ENCODE data around the gene PRR35. TPM values are rescaled to one million over a fixed set of nuclear protein-coding genes. Genes with fewer than 3 reads are reported as not detected.
"Not testable (repeated sequence)": the region's sequence is repeated elsewhere in the genome, so short reads cannot be mapped to it uniquely, and the experiment has no call there.

Gene PRR35
- total and polyA plus RNA-seq, 7 donors, result not detected

DNA sequence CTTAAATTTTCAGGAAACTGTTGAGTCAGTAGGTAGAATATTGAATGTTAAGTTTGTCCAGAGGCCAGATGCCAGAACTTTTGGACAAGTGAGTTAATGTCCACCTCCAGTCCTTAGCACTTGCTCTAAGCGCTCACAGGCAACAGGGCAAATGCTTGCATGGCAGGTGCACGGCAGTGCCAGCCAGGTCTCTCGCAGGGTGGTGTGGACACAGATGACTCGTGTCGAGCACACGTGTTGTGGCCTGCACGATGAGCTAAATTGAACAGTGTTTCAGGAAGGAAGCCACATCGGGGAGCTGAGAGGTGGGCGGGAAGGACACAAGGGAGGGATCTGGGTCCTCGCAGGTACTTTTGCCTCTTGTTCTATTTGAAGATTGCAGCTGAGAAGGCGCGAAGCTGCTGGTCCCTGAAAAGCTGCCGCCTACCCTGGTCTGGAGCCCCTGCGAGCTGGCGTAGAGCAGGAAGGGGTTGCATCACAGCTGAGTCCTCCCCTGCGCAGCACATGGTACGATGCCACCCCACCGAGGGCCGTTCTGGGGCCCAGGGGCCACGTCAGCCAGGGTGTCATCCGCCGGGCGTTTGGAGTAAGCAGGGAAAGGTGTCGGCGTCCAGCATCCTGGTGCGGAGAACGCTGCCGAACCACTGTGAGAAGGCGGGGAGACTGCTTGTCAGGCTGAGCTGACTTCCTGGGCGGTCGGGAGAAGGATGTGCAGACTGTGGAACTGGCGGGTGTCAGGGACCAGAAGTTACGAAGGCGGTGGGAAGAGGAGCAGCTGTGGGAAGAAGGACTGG lies 35.9 kb downstream of the PRR35 start:
- H3K36me3 ChIP-seq (ENCODE audit: insufficient read depth in 1 of 2, low read depth in 1 of 2), result peaks cover 0 to 17% of the 10 kb centered on the region in 2 donors
- no peaks in the 10 kb centered on the region for H3K27me3 ChIP-seq (ENCODE audit: insufficient read depth in 3 of 3, low read length in 2 of 3)
- intact Hi-C loops (cut with DNase I), result no loop called here
- no peak overlapping the region for H3K4me3 ChIP-seq
- peaks cover 51% of the 10 kb centered on the region for H3K4me1 ChIP-seq
- peak overlapping the region; percentile 95 for H3K27ac ChIP-seq
- ATAC-seq (peak in 1 of 4 donors; percentile 16), DNase-seq (no peak)
- H3K9me3 ChIP-seq, result no peaks in the 10 kb centered on the region
- TF ChIP-seq, protein P1, sequence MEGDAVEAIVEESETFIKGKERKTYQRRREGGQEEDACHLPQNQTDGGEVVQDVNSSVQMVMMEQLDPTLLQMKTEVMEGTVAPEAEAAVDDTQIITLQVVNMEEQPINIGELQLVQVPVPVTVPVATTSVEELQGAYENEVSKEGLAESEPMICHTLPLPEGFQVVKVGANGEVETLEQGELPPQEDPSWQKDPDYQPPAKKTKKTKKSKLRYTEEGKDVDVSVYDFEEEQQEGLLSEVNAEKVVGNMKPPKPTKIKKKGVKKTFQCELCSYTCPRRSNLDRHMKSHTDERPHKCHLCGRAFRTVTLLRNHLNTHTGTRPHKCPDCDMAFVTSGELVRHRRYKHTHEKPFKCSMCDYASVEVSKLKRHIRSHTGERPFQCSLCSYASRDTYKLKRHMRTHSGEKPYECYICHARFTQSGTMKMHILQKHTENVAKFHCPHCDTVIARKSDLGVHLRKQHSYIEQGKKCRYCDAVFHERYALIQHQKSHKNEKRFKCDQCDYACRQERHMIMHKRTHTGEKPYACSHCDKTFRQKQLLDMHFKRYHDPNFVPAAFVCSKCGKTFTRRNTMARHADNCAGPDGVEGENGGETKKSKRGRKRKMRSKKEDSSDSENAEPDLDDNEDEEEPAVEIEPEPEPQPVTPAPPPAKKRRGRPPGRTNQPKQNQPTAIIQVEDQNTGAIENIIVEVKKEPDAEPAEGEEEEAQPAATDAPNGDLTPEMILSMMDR (IDR thresholded peaks at IDR 0.05), result no peak
- WGBS, 3 donors, result 80 to 81% (median 80%) methylated on average over 34 of the region's 34 CpGs

DNA sequence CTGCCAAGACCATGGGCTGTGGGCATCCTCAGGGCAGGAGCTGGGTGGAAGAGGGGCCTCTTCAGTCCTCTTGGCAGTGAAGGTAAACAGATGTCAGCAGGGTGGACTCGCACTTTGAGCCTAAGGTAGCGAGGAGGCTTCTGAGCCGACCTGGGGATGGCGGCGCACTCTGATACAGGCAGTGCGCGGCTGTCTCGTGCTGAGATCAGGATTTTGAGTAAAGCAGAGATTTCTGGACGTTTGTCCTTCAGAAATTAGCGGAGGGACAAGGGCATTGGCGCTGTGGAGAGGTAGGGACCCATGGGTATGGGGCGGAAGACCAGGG lies 36.5 kb downstream of the PRR35 start:
- ATAC-seq (no peak), DNase-seq (no peak)
- peaks cover 0 to 17% of the 10 kb centered on the region in 2 donors for H3K36me3 ChIP-seq (ENCODE audit: insufficient read depth in 1 of 2, low read depth in 1 of 2)
- intact Hi-C loops (cut with DNase I), result no loop called here
- H3K27ac ChIP-seq, result peak overlapping the region; percentile 95
- TF ChIP-seq, protein P1 (IDR thresholded peaks at IDR 0.05), result no peak
- H3K4me1 ChIP-seq, result peaks cover 46% of the 10 kb centered on the region
- no peaks in the 10 kb centered on the region for H3K9me3 ChIP-seq
- H3K4me3 ChIP-seq, result no peak overlapping the region
- 92 to 96% (median 94%) methylated on average over 12 of the region's 12 CpGs for WGBS, 3 donors
- H3K27me3 ChIP-seq (ENCODE audit: insufficient read depth in 3 of 3, low read length in 2 of 3), result no peaks in the 10 kb centered on the region

DNA sequence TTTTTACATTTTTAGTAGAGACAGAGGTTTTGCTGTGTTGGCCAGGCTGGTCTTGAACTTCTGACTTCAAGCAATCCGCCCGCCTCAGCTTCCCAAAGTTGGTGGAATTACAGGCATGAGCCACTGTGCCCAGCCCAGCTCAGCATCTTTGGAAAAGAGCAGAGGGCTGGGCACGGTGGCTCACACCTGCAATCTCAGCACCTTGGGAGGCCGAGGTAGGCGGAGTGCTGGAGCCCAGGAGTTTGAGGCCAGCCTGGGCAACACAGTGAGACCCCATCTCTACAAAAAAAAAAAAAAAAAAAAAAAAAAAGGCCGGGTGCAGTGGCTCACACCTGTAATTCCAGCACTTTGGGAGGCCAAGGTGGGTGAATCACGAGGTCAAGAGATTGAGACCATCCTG lies 37.5 kb downstream of the PRR35 start:
- H3K4me3 ChIP-seq; DNase-seq; H3K27ac ChIP-seq; ATAC-seq; intact Hi-C loops (cut with DNase I); H3K9me3 ChIP-seq; H3K27me3 ChIP-seq (ENCODE audit: insufficient read depth in 3 of 3, low read length in 2 of 3): not testable (repeated sequence)
- Histone ChIP-seq H3K36me3 (ENCODE audit: insufficient read depth in 1 of 2, low read depth in 1 of 2) (peaks cover 0 to 17% of the 10 kb centered on the region in 2 donors), H3K4me1 (peaks cover 42% of the 10 kb centered on the region)
- WGBS, 3 donors, result 95 to 99% (median 98%) methylated on average over 6 to 7 of the region's 7 CpGs

GRCh38 chr16:598823-599739 lies 38.9 kb downstream of the PRR35 start:
- DNase-seq (no peak), ATAC-seq (no peak)
- WGBS, 3 donors, result 94 to 97% (median 95%) methylated on average over 42 to 43 of the region's 43 CpGs
- Histone ChIP-seq H3K27ac (no peak overlapping the region), H3K36me3 (ENCODE audit: insufficient read depth in 1 of 2, low read depth in 1 of 2) (peaks cover 0 to 17% of the 10 kb centered on the region in 2 donors), H3K4me1 (peaks cover 32% of the 10 kb centered on the region), H3K27me3 (ENCODE audit: insufficient read depth in 3 of 3, low read length in 2 of 3) (no peaks in the 10 kb centered on the region), H3K9me3 (no peaks in the 10 kb centered on the region), H3K4me3 (no peak overlapping the region)
- intact Hi-C loops (cut with DNase I), result no loop called here
- TF ChIP-seq, protein P1 (IDR thresholded peaks at IDR 0.05), result no peak

GRCh38 chr16:600781-601180 lies 40.6 kb downstream of the PRR35 start:
- Histone ChIP-seq H3K36me3 (ENCODE audit: insufficient read depth in 1 of 2, low read depth in 1 of 2) (peaks cover 0 to 13% of the 10 kb centered on the region in 2 donors), H3K9me3 (no peaks in the 10 kb centered on the region), H3K4me1 (peaks cover 22% of the 10 kb centered on the region), H3K27ac (no peak overlapping the region), H3K4me3 (no peak overlapping the region), H3K27me3 (ENCODE audit: insufficient read depth in 3 of 3, low read length in 2 of 3) (no peaks in the 10 kb centered on the region)
- intact Hi-C loops (cut with DNase I), result no loop called here
- TF ChIP-seq, protein P1 (IDR thresholded peaks at IDR 0.05), result no peak
- no peak for ATAC-seq
- WGBS, 3 donors, result 54 to 68% (median 58%) methylated on average over 7 of the region's 7 CpGs
- DNase-seq, result no peak
